ENCODE measurements around the gene GLRX3.

Gene GLRX3

DNA sequence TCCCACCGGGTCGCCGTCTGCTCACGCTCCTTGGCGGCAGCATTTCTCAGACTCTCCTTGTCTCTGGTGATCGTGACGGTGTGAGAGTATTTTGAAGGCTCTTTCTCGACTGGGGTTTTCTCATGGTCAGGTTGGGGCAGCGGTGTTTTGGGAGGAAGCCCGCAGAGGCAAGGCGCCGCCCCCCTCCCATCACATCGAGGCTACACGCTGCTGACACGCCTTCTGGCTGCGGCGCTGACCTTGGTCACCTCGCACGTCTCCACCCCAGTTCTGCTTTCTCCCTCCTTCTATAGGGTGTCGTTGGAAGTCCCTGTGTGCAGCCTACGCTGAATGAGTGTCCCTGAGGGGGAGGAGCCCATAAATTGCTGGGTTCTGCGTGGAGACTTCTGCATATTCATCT is 55.2 kb downstream of the GLRX3 start:
- no peak for DNase-seq
- Histone ChIP-seq H3K4me3 (ENCODE audit: control insufficient read depth in 1 of 7, extremely low read depth in 1 of 7, insufficient read depth in 4 of 7, low read depth in 2 of 7, low read length in 6 of 7) (no peak overlapping the region), H3K9me3 (ENCODE audit: control extremely low read depth in 1 of 5, control insufficient read depth in 4 of 5, insufficient read depth in 2 of 5, low read depth in 1 of 5, low read length in 4 of 5) (no peaks in the 10 kb centered on the region), H3K27ac (ENCODE audit: insufficient read depth in 1 of 2, low read depth in 1 of 2, low read length in 2 of 2, poor library complexity in 1 of 2, severe bottlenecking in 2 of 2) (no peak overlapping the region), H3K4me1 (ENCODE audit: control extremely low read depth in 1 of 4, control insufficient read depth in 4 of 4, insufficient read depth in 4 of 4, low read length in 3 of 4) (peaks cover 0 to 8% (median 6%) of the 10 kb centered on the region in 4 experiments), H3K36me3 (ENCODE audit: control insufficient read depth in 4 of 4, insufficient read depth in 4 of 4, low read length in 3 of 4) (peaks cover 0 to 12% (median 3%) of the 10 kb centered on the region in 4 experiments), H3K27me3 (replicated peaks in 2 of 5; ENCODE audit: control insufficient read depth in 4 of 5, insufficient read depth in 5 of 5, low read length in 4 of 5) (peaks cover 0 to 24% (median 10%) of the 10 kb centered on the region in 5 experiments)
- ChIA-PET CTCF (interaction anchor here (0.9 to 1.3 kb wide), 3 partner anchors 9 to 28 kb away, joined by 3 to 5 read pairs (median 3); no protein-coding TSS in a partner anchor), POLR2A (no interaction called here)
- 90% methylated on average over 18 of the region's 22 CpGs for WGBS (ENCODE audit: insufficient coverage)

DNA sequence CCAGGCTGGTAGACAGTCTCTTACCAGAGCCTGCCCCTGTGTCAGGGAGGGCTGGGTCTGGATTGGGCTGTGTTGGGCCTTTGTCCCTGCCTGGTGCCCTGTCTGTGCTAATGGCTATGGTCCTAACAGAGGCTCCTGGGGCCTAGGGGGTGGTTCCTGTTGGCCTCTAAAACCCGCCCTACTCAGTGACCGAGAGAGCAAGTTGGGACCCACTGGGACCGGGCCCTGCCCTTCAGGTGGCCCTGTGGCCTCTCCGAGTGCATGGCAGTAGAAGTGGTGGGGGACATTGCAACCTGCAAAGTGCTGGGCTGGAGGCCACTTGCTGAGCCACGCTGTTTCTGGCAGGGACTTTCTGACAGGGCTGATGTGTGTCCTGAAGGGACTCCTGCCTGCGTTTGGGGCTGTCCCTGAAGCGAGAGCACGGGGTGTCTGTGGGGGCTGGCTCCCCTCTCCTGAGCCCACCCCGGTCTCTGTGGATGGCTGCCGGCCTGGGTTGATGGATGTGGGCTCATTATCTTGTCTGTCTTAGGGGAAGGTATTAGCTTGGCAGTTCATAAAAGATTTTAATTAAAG is 56.2 kb downstream of the GLRX3 start:
- WGBS (ENCODE audit: insufficient coverage) = 97% methylated on average over 8 of the region's 10 CpGs

DNA sequence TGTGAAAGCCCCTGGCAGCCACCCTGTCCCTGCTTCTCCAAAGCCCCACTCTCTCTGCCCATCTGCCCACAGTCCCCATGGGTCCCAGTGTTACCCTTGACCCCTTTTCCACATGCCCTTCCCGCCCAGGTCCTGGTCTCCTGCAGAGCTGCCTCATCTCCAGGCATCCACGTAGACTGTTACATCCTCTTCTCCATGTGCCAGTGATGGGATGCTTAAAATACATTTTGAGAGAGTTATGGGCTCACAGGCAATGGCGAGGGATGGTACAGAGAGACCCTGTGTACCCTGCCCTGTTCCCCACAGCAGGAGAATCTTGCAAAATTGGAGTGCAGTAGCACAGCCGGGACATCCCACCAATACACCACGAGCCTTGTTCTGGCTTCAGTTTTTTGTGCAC is 56.8 kb downstream of the GLRX3 start:
- 98% methylated on average over 4 of the region's 5 CpGs for WGBS (ENCODE audit: insufficient coverage)

More for the DNA sequence above, 56.2 kb downstream of the GLRX3 start:
- Histone ChIP-seq H3K4me1 (ENCODE audit: control extremely low read depth in 1 of 4, control insufficient read depth in 4 of 4, insufficient read depth in 4 of 4, low read length in 3 of 4) (peaks cover 0 to 8% (median 6%) of the 10 kb centered on the region in 4 experiments), H3K36me3 (ENCODE audit: control insufficient read depth in 4 of 4, insufficient read depth in 4 of 4, low read length in 3 of 4) (peaks cover 0 to 8% (median 0%) of the 10 kb centered on the region in 4 experiments), H3K27me3 (replicated peaks in 2 of 5; ENCODE audit: control insufficient read depth in 4 of 5, insufficient read depth in 5 of 5, low read length in 4 of 5) (peaks cover 0 to 24% (median 10%) of the 10 kb centered on the region in 5 experiments), H3K9me3 (ENCODE audit: control extremely low read depth in 1 of 5, control insufficient read depth in 4 of 5, insufficient read depth in 2 of 5, low read depth in 1 of 5, low read length in 4 of 5) (no peaks in the 10 kb centered on the region), H3K4me3 (ENCODE audit: control insufficient read depth in 1 of 7, extremely low read depth in 1 of 7, insufficient read depth in 4 of 7, low read depth in 2 of 7, low read length in 6 of 7) (no peak overlapping the region), H3K27ac (ENCODE audit: insufficient read depth in 1 of 2, low read depth in 1 of 2, low read length in 2 of 2, poor library complexity in 1 of 2, severe bottlenecking in 2 of 2) (no peak overlapping the region)
- no peak for DNase-seq
- POLR2A ChIA-PET = no interaction called here
- CTCF ChIA-PET = no interaction called here

DNA sequence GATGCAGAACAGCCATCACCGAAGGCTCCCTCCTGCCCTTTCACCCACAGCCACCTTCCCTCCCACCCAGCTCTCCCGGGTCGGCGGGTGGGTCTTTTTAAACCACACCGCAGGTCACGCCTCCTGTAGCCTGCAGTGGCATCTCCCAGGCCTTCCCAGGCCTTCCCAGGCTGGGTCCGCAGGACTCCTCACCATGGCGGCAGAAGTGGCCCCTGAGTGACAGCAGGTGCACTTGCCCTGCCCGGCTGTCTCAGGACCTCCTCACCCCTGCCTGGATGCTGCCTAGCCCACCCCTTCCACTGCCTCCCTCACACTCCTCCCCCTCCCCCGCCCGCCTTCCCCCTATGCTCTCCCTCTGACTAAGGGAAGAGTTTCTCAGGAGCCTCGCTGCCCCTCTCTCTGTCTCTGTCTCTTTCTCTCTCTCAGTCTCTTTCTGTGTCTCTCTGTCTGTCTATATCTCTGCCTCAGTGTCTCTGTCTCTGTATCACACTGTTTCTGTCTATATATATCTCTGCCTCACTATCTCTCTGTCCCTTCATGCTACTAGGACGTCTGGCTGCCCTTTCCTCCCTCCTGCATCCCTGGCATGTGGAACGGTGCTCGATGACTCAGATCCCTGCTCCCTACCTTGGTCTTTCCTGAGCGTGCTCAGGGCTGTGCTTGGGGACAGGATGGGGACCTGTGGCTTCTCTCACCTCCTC is 57.5 kb downstream of the GLRX3 start:
- no peaks in the 10 kb centered on the region for H3K36me3 ChIP-seq (ENCODE audit: control insufficient read depth in 4 of 4, insufficient read depth in 4 of 4, low read length in 3 of 4)
- no peak for DNase-seq
- WGBS (ENCODE audit: insufficient coverage) = 88% methylated on average over 15 of the region's 16 CpGs
- H3K27ac ChIP-seq (ENCODE audit: insufficient read depth in 1 of 2, low read depth in 1 of 2, low read length in 2 of 2, poor library complexity in 1 of 2, severe bottlenecking in 2 of 2) = no peak overlapping the region
- H3K27me3 ChIP-seq (replicated peaks in 2 of 5; ENCODE audit: control insufficient read depth in 4 of 5, insufficient read depth in 5 of 5, low read length in 4 of 5) = peaks cover 0 to 24% (median 10%) of the 10 kb centered on the region in 5 experiments
- H3K9me3 ChIP-seq (ENCODE audit: control extremely low read depth in 1 of 5, control insufficient read depth in 4 of 5, insufficient read depth in 2 of 5, low read depth in 1 of 5, low read length in 4 of 5) = no peaks in the 10 kb centered on the region
- ChIA-PET CTCF (no interaction called here), POLR2A (no interaction called here)
- H3K4me1 ChIP-seq (ENCODE audit: control extremely low read depth in 1 of 4, control insufficient read depth in 4 of 4, insufficient read depth in 4 of 4, low read length in 3 of 4) = peaks cover 0 to 8% (median 6%) of the 10 kb centered on the region in 4 experiments
- H3K4me3 ChIP-seq (ENCODE audit: control insufficient read depth in 1 of 7, extremely low read depth in 1 of 7, insufficient read depth in 4 of 7, low read depth in 2 of 7, low read length in 6 of 7) = no peak overlapping the region

More for the DNA sequence above, 56.8 kb downstream of the GLRX3 start:
- Histone ChIP-seq H3K9me3 (ENCODE audit: control extremely low read depth in 1 of 5, control insufficient read depth in 4 of 5, insufficient read depth in 2 of 5, low read depth in 1 of 5, low read length in 4 of 5) (no peaks in the 10 kb centered on the region), H3K27me3 (replicated peaks in 2 of 5; ENCODE audit: control insufficient read depth in 4 of 5, insufficient read depth in 5 of 5, low read length in 4 of 5) (peaks cover 0 to 24% (median 10%) of the 10 kb centered on the region in 5 experiments), H3K27ac (ENCODE audit: insufficient read depth in 1 of 2, low read depth in 1 of 2, low read length in 2 of 2, poor library complexity in 1 of 2, severe bottlenecking in 2 of 2) (no peak overlapping the region), H3K36me3 (ENCODE audit: control insufficient read depth in 4 of 4, insufficient read depth in 4 of 4, low read length in 3 of 4) (peaks cover 0 to 1% (median 0%) of the 10 kb centered on the region in 4 experiments), H3K4me3 (ENCODE audit: control insufficient read depth in 1 of 7, extremely low read depth in 1 of 7, insufficient read depth in 4 of 7, low read depth in 2 of 7, low read length in 6 of 7) (no peak overlapping the region), H3K4me1 (ENCODE audit: control extremely low read depth in 1 of 4, control insufficient read depth in 4 of 4, insufficient read depth in 4 of 4, low read length in 3 of 4) (peaks cover 0 to 8% (median 6%) of the 10 kb centered on the region in 4 experiments)
- POLR2A ChIA-PET = no interaction called here
- no peak for DNase-seq
- CTCF ChIA-PET = no interaction called here

DNA sequence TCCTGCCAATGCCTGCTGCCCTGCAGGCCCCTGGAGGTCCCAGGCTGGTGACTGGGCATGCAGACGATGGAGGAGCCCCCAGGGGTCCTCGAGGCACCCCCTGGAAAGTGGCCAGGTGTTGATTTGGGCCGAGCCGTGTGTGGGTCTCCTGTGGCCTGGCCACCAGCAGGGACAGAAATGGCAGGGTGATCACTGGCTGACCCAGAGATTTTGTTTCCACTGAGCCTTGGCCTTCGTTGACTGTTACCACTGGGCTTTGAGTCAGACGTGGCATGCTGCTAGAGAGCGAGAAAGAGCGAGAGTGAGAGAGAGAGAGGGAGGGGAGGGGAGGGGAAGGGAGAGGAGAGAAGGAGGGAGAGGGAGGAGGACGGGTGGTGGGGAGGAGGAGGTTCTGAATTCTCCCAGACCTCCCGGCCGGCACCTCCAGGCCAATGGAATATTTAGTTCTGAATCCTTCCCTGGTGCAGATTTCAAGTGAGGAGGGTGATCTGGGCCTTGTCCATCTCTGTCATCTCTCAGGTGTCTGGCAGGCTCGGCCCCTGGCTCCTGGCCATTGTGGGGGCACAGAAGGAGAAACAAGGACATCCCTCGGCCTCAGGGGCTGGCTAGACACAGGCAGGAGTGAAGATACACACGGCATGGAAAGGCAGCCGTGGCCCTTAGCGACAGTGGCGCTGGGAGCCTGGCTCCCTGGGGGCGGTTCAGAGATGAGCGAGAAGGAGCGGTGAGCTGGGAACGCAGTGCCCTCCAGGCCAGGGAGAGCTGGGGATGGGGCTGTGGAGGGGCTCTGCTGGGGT is 58.2 kb downstream of the GLRX3 start:
- DNase-seq = no peak
- POLR2A ChIA-PET = no interaction called here
- Histone ChIP-seq H3K27ac (ENCODE audit: insufficient read depth in 1 of 2, low read depth in 1 of 2, low read length in 2 of 2, poor library complexity in 1 of 2, severe bottlenecking in 2 of 2) (no peak overlapping the region), H3K27me3 (replicated peaks in 2 of 5; ENCODE audit: control insufficient read depth in 4 of 5, insufficient read depth in 5 of 5, low read length in 4 of 5) (peaks cover 0 to 25% (median 10%) of the 10 kb centered on the region in 5 experiments), H3K9me3 (ENCODE audit: control extremely low read depth in 1 of 5, control insufficient read depth in 4 of 5, insufficient read depth in 2 of 5, low read depth in 1 of 5, low read length in 4 of 5) (no peaks in the 10 kb centered on the region), H3K4me1 (ENCODE audit: control extremely low read depth in 1 of 4, control insufficient read depth in 4 of 4, insufficient read depth in 4 of 4, low read length in 3 of 4) (peaks cover 0 to 8% (median 6%) of the 10 kb centered on the region in 4 experiments), H3K36me3 (ENCODE audit: control insufficient read depth in 4 of 4, insufficient read depth in 4 of 4, low read length in 3 of 4) (no peaks in the 10 kb centered on the region), H3K4me3 (ENCODE audit: control insufficient read depth in 1 of 7, extremely low read depth in 1 of 7, insufficient read depth in 4 of 7, low read depth in 2 of 7, low read length in 6 of 7) (no peak overlapping the region)
- 97% methylated on average over 19 of the region's 21 CpGs for WGBS (ENCODE audit: insufficient coverage)
- CTCF ChIA-PET = no interaction called here

DNA sequence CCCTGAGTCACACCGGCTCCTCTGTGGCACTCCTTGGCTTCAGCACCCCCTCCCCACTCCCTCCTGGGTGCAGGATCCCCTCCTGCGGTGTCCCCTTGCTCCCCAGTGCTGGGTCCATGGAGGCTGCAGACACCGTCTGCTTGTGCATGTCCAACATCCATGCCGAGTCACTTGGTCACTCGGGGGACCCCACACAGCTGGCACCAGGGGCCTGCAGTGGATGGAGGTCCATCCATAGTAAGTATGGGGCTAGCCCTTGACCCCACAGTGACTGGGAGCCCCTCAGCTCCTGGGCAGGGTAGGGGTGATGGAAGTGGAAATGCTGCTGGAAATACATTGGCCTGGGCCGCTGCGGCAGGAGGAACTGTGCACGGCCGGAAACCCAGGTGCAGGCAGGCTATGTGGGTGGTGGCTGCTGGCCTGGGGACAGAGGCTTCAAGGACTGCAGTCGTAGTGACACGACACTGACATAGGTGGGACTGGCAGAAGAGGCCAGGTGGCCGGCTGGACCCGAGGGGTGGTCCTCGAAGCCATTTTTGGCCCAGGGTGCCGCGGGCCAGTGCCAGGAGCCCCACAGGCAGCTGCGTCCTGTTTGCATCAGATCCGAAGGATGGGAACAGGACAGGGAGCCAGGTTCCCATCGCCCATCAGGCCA is 58.9 kb downstream of the GLRX3 start:
- Histone ChIP-seq H3K27me3 (replicated peaks in 2 of 5; ENCODE audit: control insufficient read depth in 4 of 5, insufficient read depth in 5 of 5, low read length in 4 of 5) (peaks cover 0 to 29% (median 10%) of the 10 kb centered on the region in 5 experiments), H3K4me3 (ENCODE audit: control insufficient read depth in 1 of 7, extremely low read depth in 1 of 7, insufficient read depth in 4 of 7, low read depth in 2 of 7, low read length in 6 of 7) (no peak overlapping the region), H3K36me3 (ENCODE audit: control insufficient read depth in 4 of 4, insufficient read depth in 4 of 4, low read length in 3 of 4) (no peaks in the 10 kb centered on the region), H3K4me1 (ENCODE audit: control extremely low read depth in 1 of 4, control insufficient read depth in 4 of 4, insufficient read depth in 4 of 4, low read length in 3 of 4) (peaks cover 0 to 8% (median 6%) of the 10 kb centered on the region in 4 experiments), H3K9me3 (ENCODE audit: control extremely low read depth in 1 of 5, control insufficient read depth in 4 of 5, insufficient read depth in 2 of 5, low read depth in 1 of 5, low read length in 4 of 5) (no peaks in the 10 kb centered on the region), H3K27ac (ENCODE audit: insufficient read depth in 1 of 2, low read depth in 1 of 2, low read length in 2 of 2, poor library complexity in 1 of 2, severe bottlenecking in 2 of 2) (no peak overlapping the region)
- no peak for DNase-seq
- POLR2A ChIA-PET = no interaction called here
- CTCF ChIA-PET = no interaction called here
- WGBS (ENCODE audit: insufficient coverage) = 97% methylated on average over 18 of the region's 19 CpGs

Data from common myeloid progenitor, CD34-positive (primary cell).